ENCODE results near the gene DUOXA1.

Gene DUOXA1

GRCh38 chr15:45087513-45087912, 42.2 kb downstream of the DUOXA1 start:
- TF ChIP-seq ZBTB7A (IDR thresholded peaks at IDR 0.05; ENCODE audit: low read depth) (no peak), REST (IDR thresholded peaks at IDR 0.05; ENCODE audit: low read depth) (no peak), TAF1 (IDR thresholded peaks at IDR 0.05; ENCODE audit: low read depth) (no peak), NFIC (IDR thresholded peaks at IDR 0.05) (no peak), TEAD4 (IDR thresholded peaks at IDR 0.05) (no peak), CEBPB (IDR thresholded peaks at IDR 0.05) (no peak), RAD21 (IDR thresholded peaks at IDR 0.05; ENCODE audit: low read depth) (no peak), YY1 (IDR thresholded peaks at IDR 0.05; ENCODE audit: low read depth) (no peak), TCF12 (IDR thresholded peaks at IDR 0.05; ENCODE audit: low read depth) (no peak), EGR1 (IDR thresholded peaks at IDR 0.05) (no peak), CREB1 (IDR thresholded peaks at IDR 0.05; ENCODE audit: low read depth) (no peak), FOXM1 (IDR thresholded peaks at IDR 0.05; ENCODE audit: borderline replicate concordance, low read depth) (no peak), USF1 (IDR thresholded peaks at IDR 0.05) (no peak), MAX (IDR thresholded peaks at IDR 0.05) (no peak), EP300 (IDR thresholded peaks at IDR 0.05; ENCODE audit: borderline replicate concordance) (no peak)

GRCh38 chr15:45084163-45084562, 45.5 kb downstream of the DUOXA1 start:
- TF ChIP-seq YY1 (IDR thresholded peaks at IDR 0.05; ENCODE audit: low read depth): no peak
- TF ChIP-seq ZBTB7A (IDR thresholded peaks at IDR 0.05; ENCODE audit: low read depth): no peak
- no peak for TF ChIP-seq RAD21 (IDR thresholded peaks at IDR 0.05; ENCODE audit: low read depth)
- no peak for TF ChIP-seq NFIC (IDR thresholded peaks at IDR 0.05)
- no peak for TF ChIP-seq TEAD4 (IDR thresholded peaks at IDR 0.05)

GRCh38 chr15:45083223-45083622, 46.5 kb downstream of the DUOXA1 start:
- TF ChIP-seq ZBTB7A (IDR thresholded peaks at IDR 0.05; ENCODE audit: low read depth) (no peak), REST (IDR thresholded peaks at IDR 0.05; ENCODE audit: low read depth) (no peak), TAF1 (IDR thresholded peaks at IDR 0.05; ENCODE audit: low read depth) (no peak), USF1 (IDR thresholded peaks at IDR 0.05) (no peak)
